Parathyroid adenoma (tissue), 2 donors: ENCODE data around the gene ASB11.

Experiments used
- H2AFZ ChIP-seq: fragments of 300-600 bp; sonication (generic); one replicate; pipeline ENCODE4 v1.7.0; 2017; ENCODE audit warnings: antibody characterized with exemption, mild to moderate bottlenecking
- H3K27ac ChIP-seq: fragments of 300-600 bp; sonication (generic); one replicate; pipeline ENCODE4 v1.7.0; 2017
- H3K27me3 ChIP-seq: fragments of 300-600 bp; sonication (generic); one replicate; pipeline ENCODE4 v1.7.0; 2017; ENCODE audit warnings: low read length; ENCODE audit not compliant: control insufficient read depth, insufficient read depth
- H3K36me3 ChIP-seq: fragments of 300-600 bp; sonication (generic); one replicate; pipeline ENCODE4 v1.7.0; 2017; ENCODE audit warnings: low read length; ENCODE audit not compliant: control insufficient read depth, insufficient read depth
- H3K4me1 ChIP-seq: fragments of 300-600 bp; sonication (generic); one replicate; pipeline ENCODE4 v1.7.0; 2017; ENCODE audit warnings: control low read depth
- H3K4me2 ChIP-seq: fragments of 300-600 bp; sonication (generic); one replicate; pipeline ENCODE4 v1.7.0; 2017; ENCODE audit warnings: low read length
- H3K4me3 ChIP-seq: fragments of 300-600 bp; sonication (generic); one replicate; pipeline ENCODE4 v1.7.0; 2017; ENCODE audit warnings: low read depth, low read length
- H3K79me2 ChIP-seq: fragments of 300-600 bp; sonication (generic); one replicate; pipeline ENCODE4 v1.7.0; 2017; ENCODE audit warnings: control low read depth
- H3K9ac ChIP-seq: fragments of 300-600 bp; sonication (generic); one replicate; pipeline ENCODE4 v1.7.0; 2017; ENCODE audit warnings: mild to moderate bottlenecking
- H3K9me3 ChIP-seq: fragments of 300-600 bp; sonication (generic); one replicate; pipeline ENCODE4 v1.7.0; 2017; ENCODE audit warnings: low read length; ENCODE audit not compliant: control insufficient read depth
- CTCF ChIP-seq: fragments of 300-600 bp; sonication (generic); IDR thresholded peaks from one replicate; pipeline ENCODE4 v1.7.0; 2017; ENCODE audit warnings: antibody characterized with exemption, mild to moderate bottlenecking
- donor health status: primary hyperparathyroidism.

ASB11 gene

GRCh38 chrX:15336023-15336413 is 20.6 kb upstream of the ASB11 start:
- peak overlapping the region; percentile 74 for H3K4me3 ChIP-seq
- no peaks in the 10 kb centered on the region for H3K36me3 ChIP-seq
- no peaks in the 10 kb centered on the region for H3K27me3 ChIP-seq
- peak overlapping the region; percentile 87 for H2AFZ ChIP-seq
- TF ChIP-seq CTCF, result no peak
- H3K79me2 ChIP-seq, result no peaks in the 10 kb centered on the region
- H3K4me2 ChIP-seq, result peak overlapping the region; percentile 73
- no peaks in the 10 kb centered on the region for H3K4me1 ChIP-seq
- no peak overlapping the region for H3K9ac ChIP-seq
- no peaks in the 10 kb centered on the region for H3K9me3 ChIP-seq
- H3K27ac ChIP-seq, result peak overlapping the region; percentile 63

GRCh38 chrX:15335135-15336022 is 19.9 kb upstream of the ASB11 start, which contains the start of gene PIGA:
TSS of gene PIGA (minus strand) at chrX:15335523. CDS start at chrX:15331930, 3,593 bp downstream.
- no peak for TF ChIP-seq CTCF
- Histone ChIP-seq H3K9ac (no peak within 1 kb of the TSS), H3K4me3 (peak within 1 kb of the TSS; percentile 74), H3K27ac (peak within 1 kb of the TSS; percentile 63), H3K4me2 (peak within 1 kb of the TSS; percentile 76), H3K4me1 (no peaks in the 10 kb centered on the region), H3K79me2 (no peaks in the 10 kb centered on the region), H3K27me3 (no peaks in the 10 kb centered on the region), H3K36me3 (no peaks in the 10 kb centered on the region), H3K9me3 (no peaks in the 10 kb centered on the region), H2AFZ (peak within 1 kb of the TSS; percentile 87)

- no peaks in the 10 kb centered on the region for H3K79me2 ChIP-seq
- no peaks in the 10 kb centered on the region for H3K36me3 ChIP-seq
- H3K27me3 ChIP-seq, result no peaks in the 10 kb centered on the region
- H3K4me2 ChIP-seq, result peak overlapping the region; percentile 76
- peak overlapping the region; percentile 73 for H2AFZ ChIP-seq
- peak overlapping the region; percentile 51 for H3K27ac ChIP-seq
- no peak for TF ChIP-seq CTCF
- no peak overlapping the region for H3K9ac ChIP-seq
- no peaks in the 10 kb centered on the region for H3K4me1 ChIP-seq
- peak overlapping the region; percentile 74 for H3K4me3 ChIP-seq
- H3K9me3 ChIP-seq, result no peaks in the 10 kb centered on the region
These were observed 19.1 kb upstream of the ASB11 start for GRCh38 chrX:15334561-15334960.

- TF ChIP-seq CTCF, result no peak
- H2AFZ ChIP-seq, result no peak overlapping the region
- no peak overlapping the region for H3K4me2 ChIP-seq
- no peaks in the 10 kb centered on the region for H3K4me1 ChIP-seq
- H3K36me3 ChIP-seq, result no peaks in the 10 kb centered on the region
- no peak overlapping the region for H3K4me3 ChIP-seq
- no peak overlapping the region for H3K9ac ChIP-seq
- no peaks in the 10 kb centered on the region for H3K79me2 ChIP-seq
- no peaks in the 10 kb centered on the region for H3K9me3 ChIP-seq
- H3K27ac ChIP-seq, result no peak overlapping the region
- no peaks in the 10 kb centered on the region for H3K27me3 ChIP-seq
These were observed 13.4 kb upstream of the ASB11 start for GRCh38 chrX:15328821-15329220.
